Breast epithelium (tissue), 3 donors: Measurements from ENCODE around the gene MCOLN1.

Experiments used
- POLR2A ChIP-seq: fragments of 450-650 bp; IDR thresholded peaks from one replicate; pipeline ENCODE4 v1.6.1; 2016; ENCODE audit warnings: antibody characterized with exemption, mild to moderate bottlenecking, moderate library complexity
- POLR2AphosphoS5 ChIP-seq, 3 donors: sonication (generic); formaldehyde crosslinking; IDR thresholded peaks; one replicate each; pipeline ENCODE4 v1.6.1; 2017; ENCODE audit warnings: antibody characterized with exemption in 3 of 3

DNA sequence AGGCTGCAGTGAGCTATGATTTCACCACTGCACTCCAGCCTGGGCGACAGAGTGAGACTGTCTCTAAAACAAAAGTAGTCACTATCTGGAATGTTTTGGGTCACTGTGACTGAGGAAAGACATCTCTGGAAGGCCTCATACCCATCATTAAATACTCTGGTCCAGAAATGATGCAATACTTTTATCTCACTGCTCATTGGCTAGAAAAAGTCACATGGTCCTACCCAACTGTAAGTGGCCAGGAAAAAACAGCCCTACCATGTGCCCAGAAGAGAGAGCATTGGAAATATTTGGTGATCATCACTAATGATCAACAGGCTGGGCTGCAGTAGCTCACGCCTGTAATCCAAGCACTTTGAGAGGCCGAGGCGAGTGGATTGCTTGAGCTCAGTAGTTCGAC, 42.9 kb downstream of the MCOLN1 start:
- TF ChIP-seq POLR2AphosphoS5 (IDR thresholded peaks at IDR 0.05), result no peak
- no peak for TF ChIP-seq POLR2A
